NCI-H1417 treated with DMSO at 0.1 percent for 48 hours (cell line): Measurements from ENCODE around the gene GRK6.
A peak's percentile ranks its signal among the peaks of the same experiment; 100 is the strongest.

Experiments
- DNase-seq: peaks from one replicate; lab custom pipeline; 2025; lab: John Stamatoyannopoulos, UW

The GRK6 gene

DNA sequence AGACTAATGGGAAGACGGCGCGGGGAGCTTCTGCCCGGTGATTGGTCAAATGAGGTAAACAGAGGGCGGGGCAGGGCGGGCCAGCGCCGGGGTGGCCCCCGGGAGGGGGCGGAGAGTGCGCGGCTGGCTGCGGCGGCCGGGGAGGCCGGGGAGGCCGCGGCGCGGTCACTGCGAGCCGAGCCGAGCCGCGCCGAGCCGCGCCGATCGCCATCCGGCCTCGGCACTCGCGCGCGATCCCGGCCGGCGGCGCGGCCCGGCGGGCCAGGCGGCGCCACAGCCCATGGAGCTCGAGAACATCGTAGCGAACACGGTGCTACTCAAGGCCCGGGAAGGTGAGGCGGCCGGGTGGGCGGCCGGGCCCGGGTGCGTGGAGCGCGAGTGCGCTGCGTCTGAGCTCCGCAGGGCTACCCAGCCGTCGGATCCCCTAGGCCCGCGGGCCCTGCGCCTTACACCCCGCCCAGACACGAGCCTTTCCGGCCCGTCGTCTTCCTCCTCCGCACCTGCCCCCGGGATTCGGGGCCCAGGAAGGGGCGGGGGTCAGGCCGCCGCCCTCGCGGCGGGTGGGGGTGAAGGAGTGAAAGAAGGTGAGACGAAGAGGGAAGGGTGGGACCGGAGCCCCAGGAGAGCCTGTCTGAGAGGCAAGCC lies at the start of gene GRK6:
TSS of gene GRK6 (plus strand) at position 111 of the 645 bp plus-strand sequence. CDS start at position 281, 170 bp downstream.
- no peak for DNase-seq

DNA sequence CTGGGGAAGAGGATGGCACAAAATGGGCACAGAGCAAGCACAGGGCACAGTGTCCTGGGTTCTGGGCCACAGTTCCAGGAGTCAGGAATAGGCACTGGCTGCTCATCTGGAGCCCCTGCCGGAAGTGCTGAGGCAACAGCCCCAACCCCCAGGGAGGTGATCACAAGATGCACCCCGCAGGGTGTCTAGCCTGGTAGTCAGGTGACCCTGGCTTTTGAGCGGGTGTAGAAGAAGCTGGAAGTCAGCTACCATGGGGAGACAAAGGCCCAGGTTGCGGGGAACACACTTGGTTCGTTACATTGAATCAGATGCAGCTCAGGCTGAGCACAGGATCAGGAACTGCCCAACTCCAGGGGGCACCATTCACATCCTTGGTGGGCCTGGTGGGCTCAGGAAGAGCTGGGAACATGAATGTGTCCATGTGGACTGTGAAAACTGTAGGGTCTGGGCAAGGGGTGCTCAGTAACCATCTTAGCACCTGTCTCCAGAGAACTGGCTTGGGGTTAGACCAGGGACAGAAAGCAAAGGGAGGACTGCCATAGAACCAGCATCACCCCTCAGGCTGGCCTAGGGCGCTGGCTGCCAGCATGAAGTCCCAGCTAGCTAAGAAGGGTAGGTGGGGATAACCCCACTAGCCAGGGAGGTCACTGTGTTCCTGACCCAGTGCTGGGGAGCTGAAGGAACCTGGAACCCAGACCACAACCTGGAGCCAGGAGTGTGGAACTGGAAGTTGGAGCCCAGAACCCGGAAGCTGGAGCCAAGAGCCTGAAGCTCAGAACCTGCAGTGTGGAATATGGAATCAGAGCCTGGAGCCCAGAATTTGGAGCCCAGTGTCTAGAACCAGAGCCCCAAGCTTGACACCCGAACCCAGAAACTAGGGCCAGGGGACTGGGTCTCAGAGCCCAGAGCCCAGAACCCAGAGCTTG lies 48.4 kb upstream of the GRK6 start:
- no peak for DNase-seq

DNA sequence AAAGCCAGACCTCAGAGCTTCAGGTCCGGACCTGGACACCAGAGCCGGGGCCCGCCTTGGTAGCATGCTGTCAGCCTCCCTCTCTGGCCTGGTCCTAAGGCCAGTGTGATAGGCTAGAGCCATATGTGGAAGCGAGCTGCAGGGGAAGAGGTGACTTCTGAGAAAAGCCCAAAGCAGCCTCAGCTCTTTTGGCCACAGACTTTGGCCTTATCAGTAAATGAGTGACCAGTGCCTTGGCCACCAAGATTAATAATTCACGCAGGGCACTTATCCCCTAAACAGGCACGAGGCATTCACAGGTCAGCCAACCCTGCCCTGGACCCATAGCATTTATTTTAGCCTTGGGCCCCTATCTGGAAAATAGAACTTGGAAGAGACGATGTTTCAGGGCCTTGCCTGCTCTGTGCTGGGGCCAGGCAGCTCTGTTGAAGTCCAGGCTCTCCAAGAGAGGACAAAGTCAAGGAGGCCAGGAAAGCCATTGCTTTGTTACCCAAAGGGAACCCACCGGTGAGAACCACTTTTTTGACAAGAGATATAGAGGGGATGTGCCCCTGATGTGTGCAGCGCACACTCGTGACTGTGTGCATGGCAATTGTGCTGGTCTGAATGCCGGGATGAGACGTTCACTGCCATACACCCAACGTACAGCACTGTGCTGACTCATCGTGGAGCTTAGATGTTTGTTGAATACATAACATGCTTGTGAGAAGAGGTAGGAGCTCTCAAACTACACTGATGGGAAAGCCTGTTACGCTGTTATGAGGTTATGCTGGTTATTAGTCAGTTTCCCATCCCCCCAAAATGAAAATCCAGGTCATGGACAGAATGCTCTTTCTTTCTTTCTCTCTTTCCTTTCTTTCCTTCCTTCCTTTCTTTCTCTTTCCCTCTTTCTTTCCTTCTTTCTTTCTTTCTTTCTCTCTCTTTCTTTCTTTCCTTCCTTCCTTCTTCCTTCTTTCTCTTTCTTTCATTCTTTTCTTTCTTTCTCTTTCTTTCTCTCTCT lies 47.3 kb upstream of the GRK6 start:
- no peak for DNase-seq

DNA sequence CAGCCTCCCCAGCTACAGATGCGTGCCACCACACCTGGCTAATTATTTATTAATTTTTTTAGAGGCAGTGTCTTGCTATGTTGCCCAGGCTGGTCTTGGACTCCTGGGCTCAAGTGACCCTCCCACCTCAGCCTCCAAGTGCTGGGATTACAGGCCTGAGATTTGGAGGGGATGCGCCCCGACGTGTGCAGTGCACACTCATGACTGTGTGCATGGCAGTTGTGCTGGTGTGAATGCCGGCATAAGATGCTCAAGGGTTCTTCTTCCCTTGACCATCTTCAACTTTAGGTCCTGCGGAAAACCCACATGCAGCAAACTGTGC lies 45.7 kb upstream of the GRK6 start:
- DNase-seq = no peak

DNA sequence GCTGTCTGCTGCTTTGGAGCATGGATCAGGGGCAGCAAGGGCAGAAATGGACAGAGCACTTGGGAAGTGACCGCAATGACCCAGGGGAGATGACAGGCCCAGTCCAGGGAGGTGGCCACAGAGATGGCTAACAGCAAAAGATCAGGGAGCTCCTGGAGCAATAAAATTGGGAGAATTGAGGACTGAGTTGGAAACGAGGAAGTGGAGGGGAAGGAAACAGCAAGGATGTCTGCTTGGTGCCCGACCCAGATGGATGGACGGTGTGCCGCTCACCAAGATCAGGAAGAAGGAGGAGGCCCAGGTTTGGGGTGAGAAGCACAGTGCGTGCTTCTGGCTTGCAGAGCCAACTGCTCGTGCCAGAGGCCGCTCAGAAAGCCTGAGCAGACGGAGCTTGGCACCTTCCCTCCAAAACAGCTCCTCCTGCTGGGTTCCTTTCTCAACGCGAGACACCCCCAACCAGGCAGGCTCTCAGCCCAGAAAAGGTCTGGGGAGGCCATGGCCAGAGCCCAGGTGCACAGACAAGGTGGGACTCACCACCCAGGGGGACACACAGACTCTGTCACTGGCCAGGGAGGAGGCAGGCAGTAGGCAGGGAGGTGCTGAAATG lies 44.0 kb upstream of the GRK6 start:
- DNase-seq = no peak

DNA sequence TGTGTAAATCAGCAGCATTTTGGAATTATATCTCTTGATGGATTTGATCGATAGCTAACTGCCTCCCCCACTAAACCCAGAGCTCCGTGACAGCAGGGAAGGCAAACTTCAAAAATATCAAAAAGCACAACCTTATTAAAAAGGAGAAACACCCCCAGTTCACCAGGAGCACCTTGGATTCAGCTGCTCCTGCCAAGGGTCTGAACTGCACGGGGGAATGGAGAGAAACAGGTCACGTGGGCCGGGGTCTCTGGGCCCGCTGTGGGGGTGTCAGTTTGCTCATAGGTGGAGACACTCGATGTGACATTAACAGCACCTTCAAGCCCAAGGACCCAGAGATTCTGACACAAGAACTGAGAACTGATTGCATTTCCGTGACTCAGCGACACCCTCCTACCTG lies 43.3 kb upstream of the GRK6 start:
- DNase-seq = no peak

DNA sequence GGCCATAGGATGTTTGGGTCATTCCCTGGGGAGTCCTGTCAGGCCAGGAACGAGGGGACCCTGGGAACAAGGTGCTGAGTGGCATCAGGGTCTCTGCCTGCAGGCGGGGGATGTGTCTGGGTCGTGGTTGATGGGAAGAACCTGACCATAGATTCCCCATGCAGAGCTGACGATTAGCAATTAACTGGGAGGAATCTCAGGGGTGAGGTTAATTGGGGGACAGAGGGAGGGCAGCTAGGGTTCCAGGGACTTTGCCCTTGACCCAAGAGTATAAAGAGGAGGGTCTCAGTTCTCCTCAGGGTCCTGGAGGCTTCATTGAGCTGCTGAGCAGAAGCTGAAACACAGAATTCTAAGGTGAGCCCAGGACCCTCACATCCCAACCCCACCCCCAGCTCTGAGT lies 42.3 kb upstream of the GRK6 start, which contains the start of gene SLC34A1:
TSS of gene SLC34A1 (plus strand) at position 301 of the 400 bp plus-strand sequence. CDS start 1,308 bp downstream, outside the sequence.
- DNase-seq = no peak

DNA sequence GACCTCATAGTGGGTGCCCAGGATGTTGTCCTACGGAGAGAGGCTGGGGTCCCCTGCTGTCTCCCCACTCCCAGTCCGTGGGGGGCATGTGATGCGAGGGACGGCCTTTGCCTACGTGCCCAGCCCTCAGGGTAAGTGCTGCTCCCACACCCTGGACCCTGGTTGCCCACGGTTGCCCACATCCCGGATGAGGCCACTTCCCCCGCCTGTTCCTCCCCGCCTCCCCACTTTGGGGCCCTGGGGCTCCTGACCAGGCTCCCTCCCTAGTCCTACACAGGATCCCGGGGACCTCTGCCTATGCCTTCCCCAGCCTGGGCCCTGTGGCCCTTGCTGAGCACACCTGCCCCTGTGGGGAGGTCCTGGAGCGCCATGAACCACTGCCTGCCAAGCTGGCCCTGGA lies 40.8 kb upstream of the GRK6 start:
- no peak for DNase-seq

DNA sequence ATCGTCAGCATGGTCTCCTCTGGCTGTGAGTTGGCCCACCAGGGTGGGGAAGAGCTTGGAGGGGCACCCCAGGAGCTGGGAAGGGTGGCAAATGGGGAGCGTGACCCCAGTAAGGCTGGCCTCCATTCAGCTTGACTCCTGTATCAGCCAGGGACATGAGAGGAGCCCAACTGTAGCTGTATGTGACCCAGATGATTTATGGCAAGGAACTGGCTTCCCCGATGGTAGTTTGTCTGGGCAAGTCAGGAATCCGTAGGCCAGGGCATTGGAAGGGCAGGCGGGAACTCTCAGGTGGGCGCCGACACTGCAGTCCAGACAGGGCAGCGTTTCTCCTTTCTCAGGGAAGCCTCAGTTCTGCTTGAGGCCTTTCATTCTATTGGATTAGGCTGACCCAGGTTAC lies 39.9 kb upstream of the GRK6 start:
- no peak for DNase-seq

DNA sequence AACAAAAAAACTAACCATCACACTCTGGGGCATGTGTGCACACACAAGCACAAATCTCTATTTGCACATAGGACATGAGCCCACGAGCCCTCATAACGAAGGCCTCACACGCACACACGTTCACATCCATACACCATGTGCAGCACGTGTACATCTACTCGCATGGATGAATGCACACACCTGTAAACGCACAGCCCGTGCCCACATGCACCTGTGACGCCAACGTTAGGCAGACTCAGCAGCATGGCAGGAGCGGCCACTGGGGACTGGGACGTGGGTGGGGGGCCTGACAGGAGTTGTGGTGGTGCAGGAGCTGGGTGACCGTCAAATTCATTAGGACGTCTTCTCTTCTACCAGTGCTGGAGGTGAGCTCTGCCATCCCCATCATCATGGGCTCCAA lies 39.1 kb upstream of the GRK6 start:
- no peak for DNase-seq

DNA sequence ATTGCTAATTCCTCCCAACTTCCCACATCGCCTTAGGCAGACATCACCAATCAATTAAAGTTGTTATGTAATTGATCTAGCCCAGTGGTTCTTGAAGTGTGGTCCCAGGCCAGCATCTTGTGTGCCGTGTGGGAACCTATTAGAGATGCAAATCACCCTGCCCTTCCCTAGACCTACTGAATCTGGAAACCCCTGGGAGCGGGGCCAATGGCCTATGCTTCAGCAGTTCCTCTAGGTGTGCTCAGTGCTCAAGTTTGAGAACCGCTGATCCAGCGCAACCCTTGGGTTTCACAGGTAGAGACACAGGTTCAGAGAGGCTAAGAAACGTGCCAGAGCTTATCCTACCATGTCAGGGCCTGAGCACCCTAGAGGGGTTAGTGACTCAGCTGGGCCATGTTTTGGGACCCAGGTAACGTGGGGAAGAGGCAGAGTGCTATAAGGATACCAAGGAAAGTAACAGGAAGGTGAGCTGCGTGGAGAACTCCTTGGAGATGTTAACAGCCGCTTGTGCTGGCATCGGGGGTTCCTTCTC lies 37.9 kb upstream of the GRK6 start:
- DNase-seq = no peak

DNA sequence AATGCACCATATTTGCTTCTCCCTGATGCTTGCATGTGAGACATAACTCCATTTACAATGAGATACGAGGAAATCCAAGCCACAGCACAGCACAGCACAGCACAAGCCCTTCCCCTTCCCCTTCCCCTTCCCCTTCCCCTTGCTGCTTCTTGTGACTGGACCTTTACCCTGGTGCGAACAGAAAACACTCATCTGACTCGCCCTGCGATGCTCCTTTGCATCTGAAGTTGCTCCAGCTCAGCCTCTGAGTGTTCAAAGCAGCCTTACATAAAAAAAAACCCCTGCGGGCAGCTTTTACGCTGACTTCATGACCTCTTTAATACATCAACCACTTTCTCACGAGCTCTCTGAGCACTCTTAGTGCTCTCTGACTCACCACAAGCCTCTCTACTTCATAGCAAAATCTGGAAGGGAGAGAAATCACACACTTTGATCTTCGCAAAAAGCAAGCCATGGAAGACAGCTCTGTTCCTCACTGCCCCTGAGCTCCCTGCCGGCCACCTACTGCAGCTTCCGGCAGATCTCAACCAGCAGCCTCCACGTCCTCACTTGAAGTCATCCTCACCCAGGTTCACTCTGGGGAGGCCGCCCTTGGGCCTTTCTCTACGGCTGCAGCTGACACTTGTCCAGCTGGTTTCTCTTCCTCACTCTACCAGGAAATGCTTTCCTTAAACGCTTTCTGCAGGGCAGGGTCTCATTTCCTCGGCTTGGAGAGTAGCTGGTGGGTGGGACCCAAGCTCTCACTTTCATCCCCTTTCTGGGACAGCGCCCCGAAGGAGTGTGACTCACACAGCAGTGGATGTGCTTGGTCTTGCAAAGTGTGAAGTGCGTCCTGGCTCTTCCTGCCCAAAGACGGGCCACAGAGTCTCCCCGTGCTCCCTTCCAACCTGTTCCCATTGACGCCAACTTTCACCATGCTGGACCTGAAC lies 37.0 kb upstream of the GRK6 start:
- no peak for DNase-seq

DNA sequence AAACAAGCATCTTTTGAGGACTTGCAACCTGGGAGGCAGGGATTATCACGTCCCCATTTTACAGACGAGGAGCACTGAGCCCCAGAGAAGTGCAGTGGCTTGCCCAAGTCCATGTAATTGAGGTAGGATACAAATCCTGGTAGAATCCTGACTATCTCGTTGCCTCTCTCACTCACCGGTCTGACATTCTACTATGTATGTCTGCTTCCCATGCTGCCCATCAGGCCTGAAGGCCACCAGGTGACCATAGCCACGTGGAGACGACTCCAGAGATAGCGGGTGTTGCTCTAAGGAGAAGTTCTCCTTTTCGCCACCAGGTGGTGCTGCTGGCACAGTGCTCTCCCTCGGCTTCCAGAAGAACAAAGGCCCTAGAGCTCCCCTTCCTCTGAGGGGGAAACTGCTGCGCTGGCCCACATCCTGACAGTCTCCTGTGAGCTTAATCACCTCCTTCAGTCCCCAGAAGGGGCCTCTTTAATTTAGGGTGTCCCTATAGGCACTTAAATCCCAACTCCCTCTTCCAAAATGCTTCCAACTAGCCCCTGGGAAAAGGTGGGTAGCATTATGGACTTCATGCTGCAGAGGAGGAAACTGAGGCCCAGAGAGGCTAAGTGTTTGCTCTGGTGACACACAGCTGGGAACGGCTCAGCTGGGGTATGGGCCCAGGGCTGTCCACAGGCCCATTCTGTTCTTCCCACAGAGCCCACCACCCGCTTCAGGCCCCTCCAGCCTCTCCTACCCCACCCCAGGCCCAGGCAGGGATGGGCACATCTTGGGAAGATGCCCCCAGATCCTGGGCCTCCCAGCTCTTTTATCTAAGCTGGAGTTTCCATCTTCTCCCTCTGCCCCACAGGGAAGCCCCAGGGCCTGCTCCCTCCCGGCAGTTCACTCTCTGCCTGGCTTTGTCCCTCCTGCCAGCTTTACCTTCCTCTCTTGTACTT lies 35.8 kb upstream of the GRK6 start:
- DNase-seq = peak; percentile 27

DNA sequence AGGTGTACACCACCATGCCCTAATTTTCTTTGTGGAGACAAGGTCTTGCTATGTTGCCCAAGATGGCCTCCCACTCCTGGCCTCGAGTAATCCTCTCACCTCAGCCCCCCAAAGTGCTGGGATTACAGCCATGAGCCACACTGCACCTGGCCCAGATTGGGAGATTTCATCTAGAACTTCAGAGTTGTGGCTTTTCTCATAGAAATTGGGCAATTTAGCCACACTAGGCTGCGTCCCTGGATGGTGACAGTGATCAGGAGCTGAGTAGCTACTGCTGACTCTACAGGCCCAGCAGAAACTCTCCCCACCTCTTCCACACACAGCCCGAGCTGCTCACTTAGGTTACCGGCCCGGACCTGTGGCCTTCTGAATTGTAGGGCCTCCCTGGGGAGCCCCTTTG lies 33.7 kb upstream of the GRK6 start:
- DNase-seq = no peak

DNA sequence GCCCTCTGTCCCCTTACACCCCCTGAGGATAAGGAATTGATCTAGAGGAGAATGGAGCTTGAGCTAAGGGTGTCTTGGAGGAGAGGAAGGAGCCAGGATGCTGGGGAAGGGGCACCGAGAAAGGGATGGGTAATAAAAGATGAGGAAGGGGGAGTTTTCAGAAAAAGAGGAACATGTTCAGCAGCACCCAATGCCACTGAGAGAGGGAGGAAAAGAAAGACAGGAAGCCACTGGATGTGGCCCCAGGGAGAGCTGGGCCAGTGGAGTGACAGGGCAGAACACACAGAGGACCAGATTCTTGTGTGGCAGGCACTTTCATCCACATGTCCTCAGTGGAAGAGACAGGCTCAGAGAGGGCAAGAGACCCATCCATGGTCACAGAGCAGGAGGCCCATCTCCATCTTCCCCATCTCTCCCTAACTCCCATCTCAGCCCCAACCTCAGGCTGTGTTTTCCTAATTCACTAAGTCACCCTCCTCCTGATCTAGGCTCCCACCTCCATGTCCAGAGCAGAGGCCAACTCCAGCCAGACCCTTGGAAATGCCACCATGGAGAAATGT lies 33.2 kb upstream of the GRK6 start:
- DNase-seq = no peak

DNA sequence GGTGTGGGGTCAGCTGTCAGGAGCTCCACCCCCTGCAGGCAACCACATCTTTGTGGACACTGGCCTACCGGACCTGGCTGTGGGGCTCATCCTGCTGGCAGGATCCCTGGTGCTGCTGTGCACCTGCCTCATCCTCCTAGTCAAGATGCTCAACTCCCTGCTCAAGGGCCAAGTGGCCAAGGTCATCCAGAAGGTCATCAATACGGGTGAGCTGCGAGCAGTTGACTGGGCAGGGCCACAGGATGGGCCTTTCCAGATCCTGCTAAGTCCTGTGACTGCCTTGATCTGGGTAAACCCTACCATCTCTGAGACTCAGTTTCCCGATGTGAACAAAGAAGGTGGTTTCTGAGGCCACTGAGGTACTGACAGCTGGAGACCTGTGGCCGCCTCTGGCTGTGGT lies 32.5 kb upstream of the GRK6 start:
- no peak for DNase-seq

DNA sequence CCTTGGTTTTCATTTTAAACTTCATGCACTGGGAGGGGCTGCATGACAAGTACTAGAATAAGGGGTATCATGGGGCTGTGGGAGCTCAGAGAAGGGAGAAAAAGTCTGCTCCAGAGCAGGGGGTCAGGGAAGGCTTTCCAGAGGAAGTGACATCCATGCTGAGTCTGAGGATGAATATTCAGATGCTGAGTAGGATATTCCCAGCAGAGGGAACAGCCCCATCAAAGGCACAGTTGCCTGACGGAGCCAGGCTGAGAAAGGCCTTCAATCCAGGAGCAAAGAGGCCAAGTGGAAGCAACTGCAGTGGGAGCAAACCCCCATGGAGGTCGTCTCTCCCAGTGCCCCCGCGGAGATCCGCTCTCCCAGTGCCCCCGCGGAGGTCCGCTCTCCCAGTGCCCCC lies 30.4 kb upstream of the GRK6 start:
- DNase-seq = no peak

DNA sequence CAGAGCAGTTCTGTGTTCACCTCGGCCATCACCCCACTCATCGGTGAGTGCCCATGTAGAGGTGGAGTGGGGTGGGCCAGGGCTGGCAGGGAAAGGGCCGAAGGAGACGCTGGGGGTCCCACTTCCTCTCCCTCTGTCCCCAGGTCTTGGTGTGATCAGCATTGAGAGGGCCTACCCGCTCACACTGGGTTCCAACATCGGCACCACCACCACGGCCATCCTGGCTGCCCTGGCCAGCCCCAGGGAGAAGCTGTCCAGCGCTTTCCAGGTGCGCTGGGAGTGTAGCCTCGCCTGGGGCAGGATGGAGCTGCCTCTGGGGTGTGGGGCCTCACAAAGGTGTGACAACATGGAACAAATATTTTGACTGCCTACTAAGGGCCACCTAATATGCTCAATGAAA lies 29.7 kb upstream of the GRK6 start:
- DNase-seq = no peak

DNA sequence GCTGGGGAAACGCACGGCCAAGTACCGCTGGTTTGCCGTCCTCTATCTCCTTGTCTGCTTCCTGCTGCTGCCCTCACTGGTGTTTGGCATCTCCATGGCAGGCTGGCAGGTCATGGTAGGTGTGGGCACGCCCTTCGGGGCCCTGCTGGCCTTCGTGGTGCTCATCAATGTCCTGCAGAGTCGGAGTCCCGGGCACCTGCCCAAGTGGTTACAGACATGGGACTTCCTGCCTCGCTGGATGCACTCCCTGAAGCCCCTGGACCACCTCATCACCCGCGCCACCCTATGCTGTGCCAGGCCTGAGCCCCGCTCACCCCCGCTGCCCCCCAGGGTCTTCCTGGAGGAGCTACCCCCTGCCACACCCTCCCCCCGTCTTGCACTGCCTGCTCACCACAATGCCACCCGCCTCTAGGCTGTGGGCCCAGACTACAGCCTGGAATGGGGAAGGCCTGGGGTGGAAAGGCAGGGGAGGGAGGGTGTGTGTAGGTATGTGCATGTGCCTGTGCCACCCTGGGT lies 28.5 kb upstream of the GRK6 start:
- DNase-seq = no peak
